ENCODE results near the gene ZFP69B.

Gene ZFP69B

GRCh38 chr1:40449684-40450494 is at the start of gene ZFP69B:
TSS of gene ZFP69B (plus strand) at chr1:40450476. CDS start at chr1:40450962, 486 bp downstream.
- peak; percentile 93 for DNase-seq

GRCh38 chr1:40401473-40402201 is 48.6 kb upstream of the ZFP69B start:
- DNase-seq: no peak

GRCh38 chr1:40404670-40405462 is 45.4 kb upstream of the ZFP69B start:
- DNase-seq: peak; percentile 44

- no peak for DNase-seq
Observed at GRCh38 chr1:40405812-40406211, 44.5 kb upstream of the ZFP69B start.

GRCh38 chr1:40407453-40407852 is 42.8 kb upstream of the ZFP69B start:
- DNase-seq: no peak

GRCh38 chr1:40409467-40409866 is 40.8 kb upstream of the ZFP69B start:
- no peak for DNase-seq

GRCh38 chr1:40411294-40411693 is 39.0 kb upstream of the ZFP69B start:
- no peak for DNase-seq

GRCh38 chr1:40411843-40412242 is 38.4 kb upstream of the ZFP69B start:
- no peak for DNase-seq

GRCh38 chr1:40413527-40414252 is 36.6 kb upstream of the ZFP69B start:
- no peak for DNase-seq

- no peak for DNase-seq
Observed at GRCh38 chr1:40414331-40414730, 35.9 kb upstream of the ZFP69B start.

- no peak for DNase-seq
Observed at GRCh38 chr1:40416709-40417108, 33.6 kb upstream of the ZFP69B start.

- no peak for DNase-seq
Observed at GRCh38 chr1:40421431-40422384, 28.6 kb upstream of the ZFP69B start.

GRCh38 chr1:40422630-40423263 is 27.5 kb upstream of the ZFP69B start:
- DNase-seq: no peak

- no peak for DNase-seq
Observed at GRCh38 chr1:40423264-40423642, 27.0 kb upstream of the ZFP69B start.

GRCh38 chr1:40423951-40424618 is 26.2 kb upstream of the ZFP69B start:
- DNase-seq: no peak

- DNase-seq: no peak
Observed at GRCh38 chr1:40425198-40425597, 25.1 kb upstream of the ZFP69B start.

GRCh38 chr1:40431385-40431784 is 18.9 kb upstream of the ZFP69B start:
- no peak for DNase-seq

GRCh38 chr1:40432644-40433390 is 17.5 kb upstream of the ZFP69B start:
- no peak for DNase-seq

GRCh38 chr1:40435471-40435870 is 14.8 kb upstream of the ZFP69B start:
- no peak for DNase-seq

GRCh38 chr1:40435876-40436275 is 14.4 kb upstream of the ZFP69B start:
- no peak for DNase-seq
